GM23248 (cell line): Measurements from ENCODE around the gene EPS8L2.

Experiments used
- EZH2 ChIP-seq: fragments of 200-600 bp; sonication (generic); IDR thresholded peaks from 2 replicates; pipeline ENCODE4 v1.6.1; 2018; ENCODE audit warnings: antibody characterized with exemption, mild to moderate bottlenecking; ENCODE audit not compliant: insufficient read depth, poor library complexity, severe bottlenecking
- EZH2phosphoT487 ChIP-seq: fragments of 200-600 bp; sonication (generic); IDR thresholded peaks from 2 replicates; pipeline ENCODE4 v1.6.1; 2018; ENCODE audit warnings: antibody characterized with exemption, moderate library complexity, mild to moderate bottlenecking, low read depth; ENCODE audit not compliant: insufficient read depth

- TF ChIP-seq EZH2, result no peak
- no peak for TF ChIP-seq EZH2phosphoT487
Measured at GRCh38 chr11:763073-763463, 57.0 kb downstream of the EPS8L2 start.
